Heart left ventricle (tissue), 16 donors: Measurements from ENCODE around the gene TRIM67. TPM values are rescaled to one million over a fixed set of nuclear protein-coding genes. Genes with fewer than 3 reads are reported as not detected.

Experiments
- ATAC-seq, 4 donors: fragments of 200-7000 bp; cut with Tn5 transposase; one replicate each; pipeline ENCODE4 v1.9.1; 2020 to 2022; ENCODE audit warnings: moderate library complexity in 4 of 4, mild to moderate bottlenecking in 3 of 4, moderate number of reproducible peaks in 1 of 4
- DNase-seq, 5 donors: peaks; one replicate each; pipeline ENCODE4 v3.0.0-alpha.2; 2020
- H3K27ac ChIP-seq, 12 donors: fragments of 200-600 bp; sonication (generic) in 4 of 12; one replicate each; pipeline versions ENCODE4 v1.5.0 to v1.8.0; 2016 to 2022; ENCODE audit warnings: mild to moderate bottlenecking in 2 of 12
- H3K27me3 ChIP-seq, 9 donors: fragments of 200-600 bp; sonication (generic) in 2 of 9; one replicate each; pipeline versions ENCODE4 v1.5.1 to v1.8.0; 2016 to 2022; ENCODE audit warnings: mild to moderate bottlenecking in 3 of 9
- H3K36me3 ChIP-seq, 9 donors: fragments of 200-600 bp; sonication (generic) in 2 of 9; one replicate each; pipeline versions ENCODE4 v1.5.0 to v1.8.0; 2018 to 2022; ENCODE audit warnings: mild to moderate bottlenecking in 2 of 9
- H3K4me1 ChIP-seq, 12 donors: fragments of 200-600 bp; sonication (generic) in 4 of 12; one replicate each; pipeline versions ENCODE4 v1.5.0 to v1.8.0; 2016 to 2022; ENCODE audit warnings: mild to moderate bottlenecking in 3 of 12
- H3K4me3 ChIP-seq, 12 donors: fragments of 200-600 bp; sonication (generic) in 4 of 12; one replicate each; pipeline versions ENCODE4 v1.5.0 to v1.8.0; 2017 to 2022; ENCODE audit warnings: mild to moderate bottlenecking in 9 of 12, moderate library complexity in 4 of 12
- H3K9me3 ChIP-seq, 12 donors: fragments of 200-600 bp; sonication (generic) in 4 of 12; one replicate each; pipeline versions ENCODE4 v1.5.0 to v1.8.0; 2016 to 2022; ENCODE audit warnings: mild to moderate bottlenecking in 1 of 12
- POLR2A ChIP-seq, 2 donors: fragments of 450-650 bp; IDR thresholded peaks; one replicate each; pipeline ENCODE4 v1.6.1; 2017; ENCODE audit warnings: antibody characterized with exemption in 2 of 2, mild to moderate bottlenecking in 2 of 2, moderate library complexity in 2 of 2
- WGBS, 4 donors: extraction: QIAGEN DNeasy Blood & Tissue Kit in 2 of 4; methylation state at CpG; one replicate each; pipeline versions ENCODE4 v1.1.5 to v1.1.7; 2013 to 2018; 5-methylcytosine and 5-hydroxymethylcytosine counted together
- intact Hi-C, 10 donors: fragments of 100-400 bp; cut with DNase I; formaldehyde crosslinking; loops; one replicate each; pipeline versions ENCODE4 v1.11.1 to v1.14.2; 2022
- polyA plus RNA-seq, 2 donors: library from polyadenylated mRNA; stranded (reverse); fragments of 200-250 nt; gene quantifications; one replicate each; pipeline ENCODE4 v1.2.3, GENCODE V29; 2013
- total RNA-seq, 9 donors: library from RNA; depleted of rRNA in 2 of 9; stranded (reverse); fragments of >200 nt in 2 of 9; fragmentation: NEBNext Ultra II Directional in 3 of 9; extraction: Animal tissue kit (Norgen Biotek cat#: 25700) in 3 of 9; gene quantifications; one replicate each; pipeline versions ENCODE4 v1.1.0 to v1.2.4, GENCODE V29; 2016 to 2023
- TF ChIP-seq, protein P1 (sequence below), 12 donors: fragments of 200-600 bp; sonication (generic) in 4 of 12; IDR thresholded peaks; one replicate each; pipeline versions ENCODE4 v1.5.0 to v1.8.0; 2018 to 2022; ENCODE audit warnings: antibody characterized with exemption in 12 of 12, mild to moderate bottlenecking in 5 of 12
- donor health status: ischemic (EF 13 %, LVEDD 7.1; RV severe dilation, severe dysfunction).
- donor health status: healthy with polysubstance abuse.
- donor health status: DM: no; HTN: yes; CAD: no.
- donor health status: DM: no; HTN: no; CAD: no.
- donor health status: ischemic (EF 25% LVEDD 6.9; RV normal size, moderate dysfunction).
- donor health status: ischemic (EF 25% LVEDD 5.7; RV mildly dilated, moderate dysfunction).
- donor health status: healthy.
- donor health status: DM: yes; HTN: yes; CAD: no.
- donor health status: ischemic (EF 35%, LVEDD 5.7; RV mildly dilated, moderate dysfunction).
- donor health status: nonischemic (EF 11% LVEDD 7.7; RV severe dilation, severe dysfunction).
- donor health status: DM: yes; HTN: yes; CAD: no.
- donor health status: PGD.
- donor health status: ischemic (EF 29% LVEDD 5.4; RV normal size, mild dysfunction).
- donor health status: nonischemic (EF 23%, LVEDD 6.1; RV moderate dilation, normal function).

TRIM67 gene
- total and polyA plus RNA-seq, 11 donors: 0.12 to 0.16 (median 0.13) TPM; not detected in 8

DNA sequence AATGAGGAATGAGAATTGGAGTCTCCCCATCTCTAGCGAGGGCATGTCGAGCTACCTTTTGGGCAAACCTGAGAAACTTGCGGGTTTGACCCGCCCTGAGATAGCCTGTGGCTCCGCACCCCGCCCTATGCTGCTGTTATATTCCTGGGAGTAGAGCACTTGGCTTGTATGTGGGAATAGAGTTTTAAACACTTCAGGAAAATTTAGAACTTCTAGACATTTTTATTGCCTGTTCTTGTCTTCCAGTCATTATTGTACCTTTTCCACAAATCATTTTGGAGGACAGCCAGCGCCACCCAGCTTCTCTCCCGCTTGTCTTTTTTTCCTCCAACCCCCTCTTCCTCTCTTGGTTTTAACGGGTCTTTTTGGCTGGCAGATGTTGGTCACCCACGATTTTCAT, 79.9 kb downstream of the TRIM67 start:
- Histone ChIP-seq H3K27ac (peak overlapping the region; percentile 31 to 90 (median 84)), H3K4me1 (peaks cover 0 to 46% (median 27%) of the 10 kb centered on the region in 12 donors), H3K9me3 (no peaks in the 10 kb centered on the region), H3K36me3 (peaks cover 0 to 32% (median 20%) of the 10 kb centered on the region in 9 donors), H3K4me3 (peak overlapping the region; percentile 65 to 94 (median 78)), H3K27me3 (no peaks in the 10 kb centered on the region)
- WGBS, 4 donors: 0 to 2% (median 1%) methylated on average over 10 of the region's 10 CpGs
- ATAC-seq: peak; percentile 19 to 47 (median 40)
- DNase-seq: peak in 1 of 5 donors; percentile 36
- intact Hi-C loops: loop anchor here in 6 of 10 donors (2.0 to 10.0 kb wide), 5 partner anchors 93 to 363 kb away; partner anchors contain the start of genes EXOC8 (in 5 of the 6) and SPRTN (in 3 of the 6)
- TF ChIP-seq, protein P1, sequence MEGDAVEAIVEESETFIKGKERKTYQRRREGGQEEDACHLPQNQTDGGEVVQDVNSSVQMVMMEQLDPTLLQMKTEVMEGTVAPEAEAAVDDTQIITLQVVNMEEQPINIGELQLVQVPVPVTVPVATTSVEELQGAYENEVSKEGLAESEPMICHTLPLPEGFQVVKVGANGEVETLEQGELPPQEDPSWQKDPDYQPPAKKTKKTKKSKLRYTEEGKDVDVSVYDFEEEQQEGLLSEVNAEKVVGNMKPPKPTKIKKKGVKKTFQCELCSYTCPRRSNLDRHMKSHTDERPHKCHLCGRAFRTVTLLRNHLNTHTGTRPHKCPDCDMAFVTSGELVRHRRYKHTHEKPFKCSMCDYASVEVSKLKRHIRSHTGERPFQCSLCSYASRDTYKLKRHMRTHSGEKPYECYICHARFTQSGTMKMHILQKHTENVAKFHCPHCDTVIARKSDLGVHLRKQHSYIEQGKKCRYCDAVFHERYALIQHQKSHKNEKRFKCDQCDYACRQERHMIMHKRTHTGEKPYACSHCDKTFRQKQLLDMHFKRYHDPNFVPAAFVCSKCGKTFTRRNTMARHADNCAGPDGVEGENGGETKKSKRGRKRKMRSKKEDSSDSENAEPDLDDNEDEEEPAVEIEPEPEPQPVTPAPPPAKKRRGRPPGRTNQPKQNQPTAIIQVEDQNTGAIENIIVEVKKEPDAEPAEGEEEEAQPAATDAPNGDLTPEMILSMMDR (IDR thresholded peaks at IDR 0.05): no peak
- no peak for TF ChIP-seq POLR2A (IDR thresholded peaks at IDR 0.05)

DNA sequence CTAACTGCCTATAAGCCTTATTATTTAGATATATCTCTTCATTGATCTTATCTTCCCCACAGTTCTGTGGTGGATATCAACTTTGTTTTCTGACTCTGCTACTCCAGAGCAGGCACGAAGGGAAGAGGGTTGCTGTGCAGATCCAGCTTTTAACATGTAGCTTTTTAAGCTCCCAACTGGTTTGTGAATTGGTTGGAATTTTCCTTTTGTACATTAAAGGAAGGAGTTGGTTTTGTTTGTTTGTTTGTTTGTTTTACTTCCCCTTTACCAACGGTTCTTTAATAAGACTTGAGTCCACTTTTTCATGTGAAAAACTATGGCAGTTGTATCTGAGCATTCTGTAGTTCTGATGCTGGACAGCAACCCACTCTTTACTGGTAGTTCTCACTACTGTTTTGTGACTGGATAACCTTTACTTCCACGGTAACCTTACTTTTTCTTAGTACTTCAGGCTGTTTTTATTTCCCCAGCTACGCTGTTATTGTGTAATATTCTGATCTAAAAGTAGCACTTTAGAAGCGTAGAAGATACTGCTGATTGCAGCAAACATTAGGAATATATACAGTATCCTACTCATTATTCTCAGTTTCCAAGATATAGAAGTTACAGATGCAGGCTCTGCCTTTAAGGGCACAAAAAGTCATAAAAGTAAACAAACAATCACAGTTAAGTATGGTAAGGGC, 80.8 kb downstream of the TRIM67 start:
- peaks cover 0 to 44% (median 27%) of the 10 kb centered on the region in 12 donors for H3K4me1 ChIP-seq
- peak overlapping the region in 4 of 12 donors; percentile 87 to 90 (median 90) for H3K27ac ChIP-seq
- TF ChIP-seq, protein P1 (IDR thresholded peaks at IDR 0.05): no peak
- TF ChIP-seq POLR2A (IDR thresholded peaks at IDR 0.05): no peak
- no peaks in the 10 kb centered on the region for H3K27me3 ChIP-seq
- ATAC-seq (no peak), DNase-seq (no peak)
- H3K4me3 ChIP-seq: peak overlapping the region in 10 of 12 donors; percentile 74 to 94 (median 80)
- no peaks in the 10 kb centered on the region for H3K9me3 ChIP-seq
- peaks cover 0 to 32% (median 14%) of the 10 kb centered on the region in 9 donors for H3K36me3 ChIP-seq
- WGBS, 4 donors: 46 to 58% (median 52%) methylated on average over 5 of the region's 5 CpGs
- intact Hi-C loops: loop anchor here in 6 of 10 donors (5.0 to 10.0 kb wide), 4 partner anchors 92 to 362 kb away; partner anchors contain the start of genes EXOC8 (in 3 of the 6) and SPRTN (in 3 of the 6)

DNA sequence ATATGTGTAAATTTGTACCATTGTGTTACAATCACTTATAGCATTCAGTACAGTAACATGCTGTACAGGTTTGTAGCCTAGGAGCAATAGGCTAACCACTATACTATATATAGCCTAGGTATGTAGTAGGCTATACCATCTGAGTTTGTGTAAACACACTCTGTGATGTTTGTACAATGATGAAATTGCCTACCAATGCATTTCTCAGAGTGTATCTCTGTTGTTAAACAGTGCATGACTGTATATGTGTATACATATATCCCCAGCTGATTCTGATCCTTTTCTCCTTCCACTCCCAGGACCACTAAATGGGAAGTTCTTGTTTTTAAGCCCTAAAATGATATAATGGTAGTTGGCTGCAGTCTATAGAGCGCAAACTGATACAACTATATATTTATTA, 86.9 kb downstream of the TRIM67 start:
- Histone ChIP-seq H3K4me1 (peaks cover 0 to 8% (median 0%) of the 10 kb centered on the region in 12 donors), H3K36me3 (peaks cover 0 to 48% (median 32%) of the 10 kb centered on the region in 9 donors), H3K9me3 (no peaks in the 10 kb centered on the region), H3K4me3 (no peak overlapping the region), H3K27ac (no peak overlapping the region), H3K27me3 (no peaks in the 10 kb centered on the region)
- DNase-seq (no peak), ATAC-seq (no peak)
- WGBS, 4 donors: 90 to 100% (median 97%) methylated on average over 1 of the region's 1 CpG
- intact Hi-C loops: loop anchor here in 6 of 10 donors (5.0 to 10.0 kb wide), 4 partner anchors 49 to 356 kb away; partner anchors contain the start of genes EXOC8 (in 2 of the 6) and SPRTN (in 2 of the 6)
- TF ChIP-seq, protein P1 (IDR thresholded peaks at IDR 0.05): no peak
- no peak for TF ChIP-seq POLR2A (IDR thresholded peaks at IDR 0.05)

DNA sequence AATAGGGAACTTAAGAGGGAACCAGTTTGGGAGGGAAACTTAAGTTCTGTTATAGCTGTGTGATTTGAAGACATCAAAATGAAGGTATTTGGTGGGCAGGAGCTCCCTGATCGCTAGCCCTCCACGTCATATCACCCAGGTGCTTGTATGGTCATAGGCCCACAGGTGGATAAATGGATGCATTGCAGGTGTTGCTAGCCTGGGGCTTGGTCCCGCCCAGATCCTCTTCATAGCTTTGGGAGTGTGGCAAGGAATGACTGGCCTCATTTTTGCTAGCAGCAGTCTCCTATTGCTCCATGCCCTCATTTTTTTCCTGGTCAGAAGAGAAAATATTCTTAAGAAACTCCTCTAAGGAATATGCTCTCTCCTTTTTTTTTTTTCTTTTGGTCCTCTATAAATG, 90.5 kb downstream of the TRIM67 start:
- WGBS, 4 donors: 91 to 99% (median 94%) methylated on average over 3 of the region's 3 CpGs
- no peak overlapping the region for H3K4me3 ChIP-seq
- no peaks in the 10 kb centered on the region for H3K9me3 ChIP-seq
- DNase-seq (no peak), ATAC-seq (no peak)
- peaks cover 0 to 65% (median 59%) of the 10 kb centered on the region in 9 donors for H3K36me3 ChIP-seq
- H3K4me1 ChIP-seq: peaks cover 0 to 6% (median 0%) of the 10 kb centered on the region in 12 donors
- TF ChIP-seq POLR2A (IDR thresholded peaks at IDR 0.05): no peak
- TF ChIP-seq, protein P1 (IDR thresholded peaks at IDR 0.05): no peak
- no peak overlapping the region for H3K27ac ChIP-seq
- intact Hi-C loops: no loop called here
- no peaks in the 10 kb centered on the region for H3K27me3 ChIP-seq
